ENCODE measurements around the gene MGA. TPM values are rescaled to one million over a fixed set of nuclear protein-coding genes. Genes with fewer than 3 reads are reported as not detected.

MGA gene
- total and polyA plus RNA-seq, 2 donors (not counting 3 experiments of a cell fraction or from before 2014, with no cell fraction given), result 4.1 to 36.5 TPM

GRCh38 chr15:41732483-41732882 lies 72.3 kb downstream of the MGA start:
- no peak for FAIRE-seq
- Histone ChIP-seq H3K36me3 (ENCODE audit: control insufficient read depth in 2 of 2, extremely low read depth in 1 of 2, insufficient read depth in 2 of 2, low read length in 2 of 2) (peaks cover 7 to 8% of the 10 kb centered on the region in 2 experiments), H2AFZ (ENCODE audit: low read depth, low read length) (no peak overlapping the region), H3K4me3 (replicated peaks in 1 of 3; ENCODE audit: insufficient read depth in 1 of 3, low read depth in 1 of 3, low read length in 3 of 3) (no peak overlapping the region), H3K27me3 (ENCODE audit: control insufficient read depth in 2 of 2, insufficient read depth in 2 of 2, low read length in 2 of 2) (no peaks in the 10 kb centered on the region), H3K27ac (ENCODE audit: insufficient read depth, low read depth, low read length) (no peak overlapping the region), H3K9me3 (replicated peaks; ENCODE audit: control insufficient read depth, insufficient read depth, low read length) (no peaks in the 10 kb centered on the region), H3K9ac (replicated peaks; ENCODE audit: extremely low read depth, insufficient read depth, low read length) (no peak overlapping the region), H4K20me1 (replicated peaks; ENCODE audit: control insufficient read depth, extremely low read depth, insufficient read depth, low read length) (no peaks in the 10 kb centered on the region), H3K4me2 (ENCODE audit: insufficient read depth, low read length) (no peak overlapping the region), H3K4me1 (ENCODE audit: control insufficient read depth, extremely low read depth, insufficient read depth, low read length) (no peaks in the 10 kb centered on the region), H3K79me2 (ENCODE audit: control insufficient read depth, insufficient read depth, low read length) (no peaks in the 10 kb centered on the region), H3K9me1 (replicated peaks; ENCODE audit: control insufficient read depth, extremely low read depth, insufficient read depth, low read length) (no peaks in the 10 kb centered on the region)
- no TSS peak for BruUV-seq (replicated peaks)
- intact Hi-C loops (cut with micrococcal nuclease) (no loop called here), dilution Hi-C loops (cut with MboI; ENCODE audit: extremely low pct_ligation_motif_present, low sequenced_read_pairs) (no loop called here)
- DNase-seq (ENCODE audit: low read depth, low spot score), result no peak
- CTCF ChIA-PET, result no interaction called here
- TF ChIP-seq GATA2 (IDR thresholded peaks at IDR 0.05; ENCODE audit: insufficient read depth, insufficient read length, low read depth, low read length) (no peak), FOS (IDR thresholded peaks at IDR 0.05; ENCODE audit: borderline replicate concordance, insufficient read depth, low read length) (no peak), CTCF (IDR thresholded peaks at IDR 0.05; ENCODE audit: extremely low read depth in 1 of 2, insufficient read depth in 1 of 2, low read depth in 1 of 2, low read length in 2 of 2) (no peak), POLR2A (IDR thresholded peaks at IDR 0.05; ENCODE audit: low read depth, low read length) (no peak), POLR2AphosphoS5 (IDR thresholded peaks at IDR 0.05; ENCODE audit: insufficient read depth, low read depth, low read length) (no peak), MYC (IDR thresholded peaks at IDR 0.05; ENCODE audit: low read depth, low read length) (no peak), MAX (IDR thresholded peaks at IDR 0.05; ENCODE audit: insufficient read depth, insufficient read length) (no peak), JUN (IDR thresholded peaks at IDR 0.05; ENCODE audit: borderline replicate concordance, insufficient read depth, insufficient read length, low read depth) (no peak), EZH2 (IDR thresholded peaks at IDR 0.05; ENCODE audit: borderline replicate concordance, low read depth, low read length, severe bottlenecking) (no peak)
- POLR2A ChIA-PET, result no interaction called here

Measured in endothelial cell of umbilical vein (primary cell).